PC-3 (cell line): Measurements from ENCODE around the gene KTN1.

Source experiments
- CTCF ChIP-seq: fragments of 300-600 bp; sonication (generic); conservative IDR thresholded peaks from 2 replicates; pipeline ENCODE4 v1.5.1; 2017; ENCODE audit warnings: antibody characterized with exemption, low read depth, mild to moderate bottlenecking, low read length
- EZH2 ChIP-seq: fragments of 300-600 bp; sonication (generic); IDR thresholded peaks from one replicate; pipeline ENCODE4 v1.6.1; 2017; ENCODE audit warnings: antibody characterized with exemption, mild to moderate bottlenecking, low read length; ENCODE audit not compliant: unreplicated experiment
- EZH2phosphoT487 ChIP-seq: fragments of 300-600 bp; sonication (generic); IDR thresholded peaks from 2 replicates; pipeline ENCODE4 v1.6.1; 2018; ENCODE audit warnings: mild to moderate bottlenecking, antibody characterized with exemption, low read length, borderline replicate concordance

GRCh38 chr14:55614304-55614703 is 34.3 kb downstream of the KTN1 start:
- no peak for TF ChIP-seq EZH2phosphoT487
- TF ChIP-seq CTCF = no peak
- TF ChIP-seq EZH2 = no peak
